ENCODE data around the gene DHRS12.
A peak's percentile ranks its signal among the peaks of the same experiment; 100 is the strongest.

The DHRS12 gene

GRCh38 chr13:51803422-51804294 lies at the start of gene DHRS12:
Gene DHRS12 (minus strand): TSS chr13:51804163. CDS start chr13:51799659, 4,504 bp downstream.
- DNase-seq = peak; percentile 85

GRCh38 chr13:51849145-51850101 lies 45.5 kb upstream of the DHRS12 start:
- DNase-seq = peak; percentile 18

GRCh38 chr13:51848674-51849073 lies 44.7 kb upstream of the DHRS12 start:
- DNase-seq = no peak

GRCh38 chr13:51846756-51847155 lies 42.8 kb upstream of the DHRS12 start:
- DNase-seq = no peak

- no peak for DNase-seq
Measured at GRCh38 chr13:51845574-51846318, 41.8 kb upstream of the DHRS12 start.

- peak; percentile 62 for DNase-seq
Measured at GRCh38 chr13:51844862-51845573, 41.1 kb upstream of the DHRS12 start, which contains the start of gene TMEM272. Gene TMEM272 (minus strand): TSS chr13:51845177. CDS start chr13:51838530, 6,647 bp downstream.

- no peak for DNase-seq
Measured at GRCh38 chr13:51843529-51843928, 39.6 kb upstream of the DHRS12 start.

GRCh38 chr13:51841732-51842131 lies 37.8 kb upstream of the DHRS12 start:
- no peak for DNase-seq

GRCh38 chr13:51840917-51841316 lies 37.0 kb upstream of the DHRS12 start:
- DNase-seq = no peak

- no peak for DNase-seq
Measured at GRCh38 chr13:51839711-51840540, 36.0 kb upstream of the DHRS12 start.

GRCh38 chr13:51838240-51838846 lies 34.4 kb upstream of the DHRS12 start:
- DNase-seq = no peak

- no peak for DNase-seq
Measured at GRCh38 chr13:51837016-51837415, 33.1 kb upstream of the DHRS12 start.

GRCh38 chr13:51834581-51835171 lies 30.7 kb upstream of the DHRS12 start:
- no peak for DNase-seq

- no peak for DNase-seq
Measured at GRCh38 chr13:51833980-51834379, 30.0 kb upstream of the DHRS12 start.

GRCh38 chr13:51832471-51833152 lies 28.6 kb upstream of the DHRS12 start:
- peak; percentile 52 for DNase-seq

- no peak for DNase-seq
Measured at GRCh38 chr13:51831519-51831918, 27.6 kb upstream of the DHRS12 start.

GRCh38 chr13:51829568-51829899 lies 25.6 kb upstream of the DHRS12 start:
- no peak for DNase-seq

GRCh38 chr13:51828730-51829567 lies 25.0 kb upstream of the DHRS12 start:
- no peak for DNase-seq

- DNase-seq = no peak
Measured at GRCh38 chr13:51827254-51827653, 23.3 kb upstream of the DHRS12 start.
